ENCODE results near the gene LUZP2. TPM values are rescaled to one million over a fixed set of nuclear protein-coding genes. Genes with fewer than 3 reads are reported as not detected.

Gene LUZP2
- not detected for polyA plus RNA-seq (2013)

DNA sequence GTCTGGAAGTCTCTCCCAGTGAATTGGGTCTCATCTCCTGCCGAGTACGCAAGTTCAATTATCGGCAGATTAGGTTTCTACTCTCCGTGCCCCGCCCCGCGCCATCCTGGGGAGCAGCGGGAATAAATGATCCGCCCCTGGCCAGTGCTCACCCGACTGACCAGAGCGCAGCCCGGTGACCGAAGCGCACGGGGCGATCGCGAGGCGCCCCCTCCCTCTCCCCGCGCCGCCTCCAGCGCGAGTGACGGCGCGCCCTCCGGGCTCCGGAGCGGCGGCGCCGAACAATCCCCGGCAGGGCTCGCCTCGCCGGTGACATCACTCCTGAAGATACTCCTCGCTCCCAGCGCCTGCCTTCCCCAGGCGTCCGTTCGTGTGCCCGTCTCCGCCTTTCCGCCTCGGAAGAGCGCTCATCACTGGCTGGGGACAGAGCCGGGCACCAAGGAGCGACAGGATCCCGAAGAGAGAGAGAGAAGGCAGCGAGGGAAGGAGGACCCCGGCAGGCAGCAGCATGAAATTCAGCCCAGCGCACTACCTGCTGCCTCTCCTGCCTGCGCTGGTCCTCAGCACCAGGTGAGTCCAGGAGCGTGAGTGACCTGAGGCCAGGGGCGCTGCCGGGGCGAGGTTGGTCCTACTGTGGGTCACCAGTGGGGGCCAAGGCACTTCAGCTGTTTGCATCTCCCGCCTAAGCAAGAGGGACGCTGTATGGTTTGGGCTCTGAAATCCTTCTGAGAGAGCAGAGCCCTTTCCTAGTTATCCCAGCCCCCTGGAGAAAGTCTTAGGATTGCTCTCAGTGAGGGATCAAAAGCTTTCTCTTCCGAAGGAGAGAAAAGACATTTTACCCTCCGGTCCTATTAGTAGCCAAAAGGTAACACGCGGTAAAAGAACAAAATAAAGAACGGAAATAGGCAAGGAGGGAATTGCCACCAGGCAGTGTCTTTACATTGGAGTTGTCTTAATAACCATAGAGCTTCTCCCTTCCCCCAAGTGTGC, at the start of gene LUZP2:
Gene LUZP2, plus strand, starts transcription at position 318 of the 990 bp plus-strand sequence.
- H3K4me3 ChIP-seq (ENCODE audit: control insufficient read depth in 1 of 7, extremely low read depth in 1 of 7, insufficient read depth in 4 of 7, low read depth in 2 of 7, low read length in 6 of 7) = peak within 1 kb of the TSS in 5 of 7 experiments; percentile 30 to 52 (median 36)
- WGBS (ENCODE audit: insufficient coverage) = 1% methylated on average over 61 of the region's 65 CpGs
- ChIA-PET POLR2A (no interaction called here), CTCF (no interaction called here)
- H3K27ac ChIP-seq (ENCODE audit: insufficient read depth in 1 of 2, low read depth in 1 of 2, low read length in 2 of 2, poor library complexity in 1 of 2, severe bottlenecking in 2 of 2) = no peak within 1 kb of the TSS
- H3K9me3 ChIP-seq (ENCODE audit: control extremely low read depth in 1 of 5, control insufficient read depth in 4 of 5, insufficient read depth in 2 of 5, low read depth in 1 of 5, low read length in 4 of 5) = no peaks in the 10 kb centered on the region
- peaks cover 0 to 10% (median 2%) of the 10 kb centered on the region in 4 experiments for H3K4me1 ChIP-seq (ENCODE audit: control extremely low read depth in 1 of 4, control insufficient read depth in 4 of 4, insufficient read depth in 4 of 4, low read length in 3 of 4)
- no peaks in the 10 kb centered on the region for H3K36me3 ChIP-seq (ENCODE audit: control insufficient read depth in 4 of 4, insufficient read depth in 4 of 4, low read length in 3 of 4)
- DNase-seq = peak in 2 of 3 donors; percentile 5 to 20
- peaks cover 16 to 57% (median 26%) of the 10 kb centered on the region in 5 experiments for H3K27me3 ChIP-seq (replicated peaks in 2 of 5; ENCODE audit: control insufficient read depth in 4 of 5, insufficient read depth in 5 of 5, low read length in 4 of 5)

DNA sequence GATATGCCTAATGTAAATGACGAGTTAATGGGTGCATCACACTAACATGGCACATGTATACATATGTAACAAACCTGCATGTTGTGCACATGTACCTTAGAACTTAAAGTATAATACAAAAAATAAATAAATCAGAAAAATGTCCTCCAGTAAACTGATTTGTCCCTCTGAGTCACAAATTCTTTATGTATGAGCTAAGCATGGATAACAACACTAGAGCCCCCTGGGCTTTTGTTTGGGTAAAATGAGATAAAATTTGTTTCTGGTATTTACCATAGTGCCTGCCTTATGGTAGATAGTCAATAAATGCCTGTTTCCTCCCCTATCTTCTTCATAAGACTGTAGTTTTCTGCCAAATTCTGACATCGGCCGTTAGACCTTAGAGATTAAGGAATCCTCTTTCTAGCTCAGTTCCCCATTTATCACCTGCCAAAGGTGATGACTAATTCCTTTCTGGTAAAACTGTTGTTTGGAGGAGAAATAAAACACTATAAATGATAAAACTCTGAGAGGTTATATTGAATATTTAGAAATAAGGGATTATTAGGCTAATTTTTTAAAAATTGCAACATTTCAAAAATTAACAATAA, 43.6 kb upstream of the LUZP2 start:
- CTCF ChIA-PET = interaction anchor here (1.5 kb wide), 1 partner anchor 12 kb away, joined by 3 read pairs; no protein-coding TSS in a partner anchor
- no peak for DNase-seq
- Histone ChIP-seq H3K4me3 (ENCODE audit: control insufficient read depth in 1 of 7, extremely low read depth in 1 of 7, insufficient read depth in 4 of 7, low read depth in 2 of 7, low read length in 6 of 7) (no peak overlapping the region), H3K4me1 (ENCODE audit: control extremely low read depth in 1 of 4, control insufficient read depth in 4 of 4, insufficient read depth in 4 of 4, low read length in 3 of 4) (no peaks in the 10 kb centered on the region), H3K27me3 (replicated peaks in 2 of 5; ENCODE audit: control insufficient read depth in 4 of 5, insufficient read depth in 5 of 5, low read length in 4 of 5) (no peaks in the 10 kb centered on the region), H3K36me3 (ENCODE audit: control insufficient read depth in 4 of 4, insufficient read depth in 4 of 4, low read length in 3 of 4) (no peaks in the 10 kb centered on the region), H3K9me3 (ENCODE audit: control extremely low read depth in 1 of 5, control insufficient read depth in 4 of 5, insufficient read depth in 2 of 5, low read depth in 1 of 5, low read length in 4 of 5) (no peaks in the 10 kb centered on the region), H3K27ac (ENCODE audit: insufficient read depth in 1 of 2, low read depth in 1 of 2, low read length in 2 of 2, poor library complexity in 1 of 2, severe bottlenecking in 2 of 2) (no peak overlapping the region)
- 100% methylated on average over 2 of the region's 3 CpGs for WGBS (ENCODE audit: insufficient coverage)
- POLR2A ChIA-PET = no interaction called here

DNA sequence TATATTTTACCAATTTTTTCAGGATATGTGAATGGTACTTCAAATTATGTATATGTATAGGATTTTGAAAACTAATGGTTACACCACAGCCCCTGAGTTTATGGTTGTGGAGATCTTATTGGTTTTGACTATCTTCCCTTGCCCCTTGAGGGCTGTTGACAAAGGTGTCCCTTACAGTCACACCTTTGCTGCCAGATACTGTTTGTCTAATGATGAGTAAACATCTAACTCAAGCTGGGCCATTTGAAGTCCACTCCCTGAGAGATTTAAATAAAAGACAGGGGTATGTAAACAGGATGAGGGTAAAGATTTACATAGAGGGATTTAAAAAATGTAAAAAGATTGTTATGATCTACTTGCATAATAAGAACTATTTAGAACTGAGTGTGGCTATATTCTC, 38.9 kb upstream of the LUZP2 start:
- ChIA-PET CTCF (no interaction called here), POLR2A (no interaction called here)
- no peak for DNase-seq
- H3K27me3 ChIP-seq (replicated peaks in 2 of 5; ENCODE audit: control insufficient read depth in 4 of 5, insufficient read depth in 5 of 5, low read length in 4 of 5) = no peaks in the 10 kb centered on the region
- no peak overlapping the region for H3K4me3 ChIP-seq (ENCODE audit: control insufficient read depth in 1 of 7, extremely low read depth in 1 of 7, insufficient read depth in 4 of 7, low read depth in 2 of 7, low read length in 6 of 7)
- no peaks in the 10 kb centered on the region for H3K4me1 ChIP-seq (ENCODE audit: control extremely low read depth in 1 of 4, control insufficient read depth in 4 of 4, insufficient read depth in 4 of 4, low read length in 3 of 4)
- H3K36me3 ChIP-seq (ENCODE audit: control insufficient read depth in 4 of 4, insufficient read depth in 4 of 4, low read length in 3 of 4) = no peaks in the 10 kb centered on the region
- H3K9me3 ChIP-seq (ENCODE audit: control extremely low read depth in 1 of 5, control insufficient read depth in 4 of 5, insufficient read depth in 2 of 5, low read depth in 1 of 5, low read length in 4 of 5) = no peaks in the 10 kb centered on the region
- no peak overlapping the region for H3K27ac ChIP-seq (ENCODE audit: insufficient read depth in 1 of 2, low read depth in 1 of 2, low read length in 2 of 2, poor library complexity in 1 of 2, severe bottlenecking in 2 of 2)

DNA sequence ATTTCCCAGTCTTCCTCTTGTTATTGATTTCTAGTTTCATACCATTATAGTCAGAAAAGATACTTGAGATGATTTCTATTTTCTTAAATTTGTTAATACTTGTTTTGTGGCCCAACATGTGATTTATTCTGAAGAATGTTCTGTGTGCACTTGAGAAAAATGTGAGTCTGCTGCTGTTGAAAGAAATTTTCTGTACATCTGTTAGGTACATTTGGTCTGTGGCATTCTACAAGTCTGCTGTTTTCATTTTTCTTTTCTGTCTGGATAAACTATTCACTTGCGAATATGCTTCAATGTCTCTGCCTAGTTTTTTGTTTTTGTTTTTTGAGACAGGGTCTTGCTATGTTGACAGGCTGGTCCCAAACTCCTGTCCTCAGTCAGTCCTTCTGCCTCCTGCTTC, 26.4 kb upstream of the LUZP2 start:
- no CpG with 5 or more reads among the region's 1 CpG for WGBS (ENCODE audit: insufficient coverage)
- ChIA-PET CTCF (no interaction called here), POLR2A (no interaction called here)
- Histone ChIP-seq H3K27me3 (replicated peaks in 2 of 5; ENCODE audit: control insufficient read depth in 4 of 5, insufficient read depth in 5 of 5, low read length in 4 of 5) (no peaks in the 10 kb centered on the region), H3K36me3 (ENCODE audit: control insufficient read depth in 4 of 4, insufficient read depth in 4 of 4, low read length in 3 of 4) (no peaks in the 10 kb centered on the region), H3K4me1 (ENCODE audit: control extremely low read depth in 1 of 4, control insufficient read depth in 4 of 4, insufficient read depth in 4 of 4, low read length in 3 of 4) (no peaks in the 10 kb centered on the region), H3K27ac (ENCODE audit: insufficient read depth in 1 of 2, low read depth in 1 of 2, low read length in 2 of 2, poor library complexity in 1 of 2, severe bottlenecking in 2 of 2) (no peak overlapping the region), H3K4me3 (ENCODE audit: control insufficient read depth in 1 of 7, extremely low read depth in 1 of 7, insufficient read depth in 4 of 7, low read depth in 2 of 7, low read length in 6 of 7) (no peak overlapping the region), H3K9me3 (ENCODE audit: control extremely low read depth in 1 of 5, control insufficient read depth in 4 of 5, insufficient read depth in 2 of 5, low read depth in 1 of 5, low read length in 4 of 5) (peaks cover 0 to 1% (median 0%) of the 10 kb centered on the region in 5 experiments)
- no peak for DNase-seq

DNA sequence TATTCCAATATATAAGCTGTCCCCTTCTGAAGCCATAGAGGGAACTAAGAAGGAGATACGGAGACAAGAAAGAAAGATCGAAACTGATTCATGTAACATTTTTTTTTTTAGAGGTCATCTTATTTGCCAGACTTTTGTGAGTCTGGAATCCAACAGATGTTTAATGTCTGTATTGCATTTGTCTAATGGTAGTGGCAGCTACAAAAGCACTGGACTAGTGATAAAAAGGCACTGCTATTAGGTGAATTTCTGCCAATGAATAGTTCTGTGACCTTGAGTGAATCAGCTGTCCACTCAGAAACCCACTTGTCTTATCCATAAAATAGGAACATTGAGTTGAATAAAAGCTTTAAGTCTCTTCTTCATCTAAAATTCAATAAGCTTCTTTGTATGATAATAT, 25.8 kb upstream of the LUZP2 start:
- Histone ChIP-seq H3K9me3 (ENCODE audit: control extremely low read depth in 1 of 5, control insufficient read depth in 4 of 5, insufficient read depth in 2 of 5, low read depth in 1 of 5, low read length in 4 of 5) (peaks cover 0 to 1% (median 0%) of the 10 kb centered on the region in 5 experiments), H3K4me1 (ENCODE audit: control extremely low read depth in 1 of 4, control insufficient read depth in 4 of 4, insufficient read depth in 4 of 4, low read length in 3 of 4) (no peaks in the 10 kb centered on the region), H3K4me3 (ENCODE audit: control insufficient read depth in 1 of 7, extremely low read depth in 1 of 7, insufficient read depth in 4 of 7, low read depth in 2 of 7, low read length in 6 of 7) (no peak overlapping the region), H3K27me3 (replicated peaks in 2 of 5; ENCODE audit: control insufficient read depth in 4 of 5, insufficient read depth in 5 of 5, low read length in 4 of 5) (no peaks in the 10 kb centered on the region), H3K36me3 (ENCODE audit: control insufficient read depth in 4 of 4, insufficient read depth in 4 of 4, low read length in 3 of 4) (no peaks in the 10 kb centered on the region), H3K27ac (ENCODE audit: insufficient read depth in 1 of 2, low read depth in 1 of 2, low read length in 2 of 2, poor library complexity in 1 of 2, severe bottlenecking in 2 of 2) (no peak overlapping the region)
- 0% methylated on average over 2 of the region's 2 CpGs for WGBS (ENCODE audit: insufficient coverage)
- DNase-seq = no peak
- POLR2A ChIA-PET = no interaction called here
- CTCF ChIA-PET = no interaction called here

DNA sequence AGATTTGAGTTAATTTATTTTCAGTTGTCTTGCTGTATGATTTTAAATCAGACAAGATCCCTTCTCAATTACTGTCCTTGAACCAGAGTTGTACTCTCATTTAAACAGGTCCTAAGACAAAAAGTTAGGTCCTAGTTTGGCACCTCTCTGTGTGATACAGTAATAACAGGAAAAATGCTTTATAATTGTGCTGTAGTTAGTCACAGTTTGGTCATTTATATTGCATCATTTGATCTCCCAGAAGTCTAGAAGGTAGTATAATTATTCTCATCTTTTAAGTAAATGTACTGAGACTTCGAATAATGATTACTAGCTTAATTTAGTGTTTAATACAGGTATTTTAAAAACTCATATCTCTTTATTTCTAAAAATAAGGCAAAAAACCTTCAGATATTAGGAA, 18.1 kb upstream of the LUZP2 start:
- Histone ChIP-seq H3K4me3 (ENCODE audit: control insufficient read depth in 1 of 7, extremely low read depth in 1 of 7, insufficient read depth in 4 of 7, low read depth in 2 of 7, low read length in 6 of 7) (no peak overlapping the region), H3K36me3 (ENCODE audit: control insufficient read depth in 4 of 4, insufficient read depth in 4 of 4, low read length in 3 of 4) (no peaks in the 10 kb centered on the region), H3K4me1 (ENCODE audit: control extremely low read depth in 1 of 4, control insufficient read depth in 4 of 4, insufficient read depth in 4 of 4, low read length in 3 of 4) (no peaks in the 10 kb centered on the region), H3K27me3 (replicated peaks in 2 of 5; ENCODE audit: control insufficient read depth in 4 of 5, insufficient read depth in 5 of 5, low read length in 4 of 5) (no peaks in the 10 kb centered on the region), H3K27ac (ENCODE audit: insufficient read depth in 1 of 2, low read depth in 1 of 2, low read length in 2 of 2, poor library complexity in 1 of 2, severe bottlenecking in 2 of 2) (no peak overlapping the region), H3K9me3 (ENCODE audit: control extremely low read depth in 1 of 5, control insufficient read depth in 4 of 5, insufficient read depth in 2 of 5, low read depth in 1 of 5, low read length in 4 of 5) (no peaks in the 10 kb centered on the region)
- ChIA-PET POLR2A (no interaction called here), CTCF (no interaction called here)
- WGBS (ENCODE audit: insufficient coverage) = no CpG with 5 or more reads among the region's 1 CpG
- DNase-seq = no peak

DNA sequence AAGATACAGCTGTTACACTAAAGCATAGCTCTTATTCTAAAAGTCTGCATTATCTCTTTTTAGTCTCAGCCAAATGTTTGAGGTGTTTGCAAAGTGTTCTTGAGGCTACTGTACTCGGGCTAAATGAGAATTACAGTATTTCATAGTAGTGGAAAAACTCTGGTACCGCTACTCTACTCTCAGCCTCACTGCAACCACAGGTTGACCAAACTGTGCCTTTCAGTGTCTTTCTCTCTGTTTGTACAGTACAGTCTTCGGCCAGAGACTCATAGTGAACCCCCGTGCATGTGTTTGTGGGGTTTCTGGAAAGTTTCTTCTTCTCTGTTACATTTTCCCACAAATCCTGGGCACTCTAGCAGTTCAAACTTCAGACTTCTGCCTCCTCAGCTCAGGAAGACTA, 7.4 kb upstream of the LUZP2 start:
- 95% methylated on average over 3 of the region's 4 CpGs for WGBS (ENCODE audit: insufficient coverage)

More for the DNA sequence above, 7.4 kb upstream of the LUZP2 start:
- no peak for DNase-seq
- POLR2A ChIA-PET = no interaction called here
- Histone ChIP-seq H3K27me3 (replicated peaks in 2 of 5; ENCODE audit: control insufficient read depth in 4 of 5, insufficient read depth in 5 of 5, low read length in 4 of 5) (peaks cover 0 to 8% (median 3%) of the 10 kb centered on the region in 5 experiments), H3K9me3 (ENCODE audit: control extremely low read depth in 1 of 5, control insufficient read depth in 4 of 5, insufficient read depth in 2 of 5, low read depth in 1 of 5, low read length in 4 of 5) (no peaks in the 10 kb centered on the region), H3K36me3 (ENCODE audit: control insufficient read depth in 4 of 4, insufficient read depth in 4 of 4, low read length in 3 of 4) (no peaks in the 10 kb centered on the region), H3K4me1 (ENCODE audit: control extremely low read depth in 1 of 4, control insufficient read depth in 4 of 4, insufficient read depth in 4 of 4, low read length in 3 of 4) (no peaks in the 10 kb centered on the region), H3K27ac (ENCODE audit: insufficient read depth in 1 of 2, low read depth in 1 of 2, low read length in 2 of 2, poor library complexity in 1 of 2, severe bottlenecking in 2 of 2) (no peak overlapping the region), H3K4me3 (ENCODE audit: control insufficient read depth in 1 of 7, extremely low read depth in 1 of 7, insufficient read depth in 4 of 7, low read depth in 2 of 7, low read length in 6 of 7) (no peak overlapping the region)
- CTCF ChIA-PET = no interaction called here

All from common myeloid progenitor, CD34-positive (primary cell).